ELF-1 (cell line): Measurements from ENCODE around the gene CINP.

Source experiments
- DNase-seq: peaks from one replicate; pipeline ENCODE4 v3.0.0-alpha.2; 2016; ENCODE audit warnings: low read depth, low spot score

Gene CINP

DNA sequence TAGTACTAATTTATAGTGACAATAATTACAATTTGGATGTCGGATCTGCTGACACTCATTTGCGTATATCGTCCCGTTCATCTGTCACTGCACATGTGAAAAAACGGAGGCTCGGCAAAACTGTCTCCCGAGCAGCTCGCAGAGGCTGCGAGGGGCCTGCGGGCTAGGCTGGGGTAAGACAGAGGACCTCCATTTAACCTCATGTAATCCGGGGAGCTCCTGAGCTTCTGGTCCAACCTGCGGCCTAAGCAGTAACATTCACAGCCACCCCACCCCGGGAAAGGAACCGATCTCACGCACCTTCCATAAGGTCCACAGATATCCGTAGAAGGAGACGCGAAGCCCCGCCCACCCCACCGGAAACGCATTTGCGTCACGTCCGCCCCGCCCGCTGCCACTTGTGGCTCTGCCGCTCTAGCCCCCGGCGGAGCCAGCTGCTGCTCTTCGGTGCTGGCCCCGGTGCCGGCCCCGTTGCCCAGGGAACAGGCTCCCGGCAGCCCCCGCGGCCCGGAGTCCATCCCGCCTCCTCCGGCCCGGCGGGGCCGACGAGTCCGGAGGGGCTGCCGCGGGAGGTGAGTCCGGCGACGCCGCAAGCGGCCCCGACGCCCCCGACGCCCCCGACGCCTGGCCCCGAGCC lies at the start of gene CINP, which contains the start of gene TECPR2:
TSS of gene CINP (minus strand) at position 346 of the 637 bp plus-strand sequence. CDS start at position 307, 39 bp downstream.
TSS of gene TECPR2 (plus strand) at position 397 of the 637 bp plus-strand sequence. CDS start 13,781 bp downstream, outside the sequence.
- DNase-seq: peak; percentile 92

DNA sequence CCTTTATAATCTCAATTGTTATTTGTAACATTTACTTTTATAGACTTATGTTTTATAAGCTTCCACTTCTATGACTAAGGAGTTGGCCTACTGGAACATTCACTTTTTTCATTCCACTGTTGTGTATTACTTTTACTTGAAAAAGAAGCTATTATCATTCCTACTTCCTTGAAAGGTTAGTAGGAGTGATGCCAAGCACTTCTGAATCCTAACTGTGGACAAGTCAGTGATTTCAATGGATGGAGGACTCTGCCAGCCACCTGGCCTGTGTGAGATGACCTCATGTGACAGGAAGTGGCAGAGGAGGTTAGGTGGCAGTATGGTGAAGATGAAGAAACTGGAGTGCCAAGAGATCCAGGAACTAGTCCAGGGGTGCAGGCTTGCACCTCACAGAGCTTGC lies 46.0 kb upstream of the CINP start:
- no peak for DNase-seq

DNA sequence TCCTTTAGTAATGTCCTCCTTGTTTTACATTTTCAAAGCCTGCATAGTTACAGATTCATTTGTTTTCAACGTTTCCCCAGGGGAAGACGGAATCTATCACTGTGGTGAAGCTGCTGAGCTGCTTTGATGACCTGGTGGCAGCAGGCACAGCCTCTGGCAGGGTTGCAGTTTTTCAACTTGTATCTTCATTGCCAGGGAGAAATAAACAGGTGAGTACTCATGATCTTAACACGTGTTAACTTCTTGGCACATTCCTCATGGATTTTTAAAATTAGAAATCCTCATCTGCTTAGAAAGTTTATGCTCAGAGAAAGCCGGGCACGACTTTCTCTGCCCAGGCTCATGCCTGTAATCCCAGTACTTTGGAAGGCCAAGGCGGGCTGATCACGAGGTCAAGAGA lies 44.6 kb upstream of the CINP start:
- DNase-seq: no peak

DNA sequence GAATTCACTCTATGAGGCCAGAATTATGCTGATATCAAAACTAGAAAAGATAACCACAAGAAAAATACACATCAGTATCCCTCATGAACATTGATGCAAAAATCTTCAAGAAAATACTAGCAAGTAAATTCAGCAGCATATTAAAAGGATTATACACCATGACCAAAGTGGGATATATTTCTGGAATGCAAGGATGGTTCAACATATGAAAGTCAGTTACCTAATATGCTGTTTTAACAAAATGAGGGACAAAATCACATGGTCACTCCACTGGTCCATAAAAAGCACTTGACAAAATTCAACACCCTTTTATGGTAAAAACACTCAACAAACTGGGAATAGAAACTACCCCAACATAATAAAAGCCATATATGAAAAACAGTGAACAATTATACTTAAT lies 40.3 kb upstream of the CINP start:
- DNase-seq: no peak

DNA sequence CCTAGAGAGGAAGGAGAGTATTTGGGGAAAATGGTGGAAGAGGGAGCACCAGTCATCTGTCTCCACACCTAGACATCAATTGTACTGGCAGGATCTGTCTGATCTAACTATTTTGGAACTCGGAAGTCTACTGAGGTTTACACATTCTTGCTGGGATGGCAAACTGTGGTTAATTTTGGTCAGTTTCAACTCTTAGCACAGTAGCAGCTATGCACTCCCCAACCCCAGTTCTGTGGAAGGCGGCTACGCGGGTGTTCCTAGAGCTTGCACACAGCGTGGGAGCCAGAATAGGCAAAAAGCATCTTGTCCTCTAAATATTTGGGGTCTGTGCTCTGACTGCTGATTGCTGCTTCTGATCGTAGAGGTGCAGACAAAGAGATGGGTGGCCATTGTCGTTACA lies 33.8 kb upstream of the CINP start:
- no peak for DNase-seq

DNA sequence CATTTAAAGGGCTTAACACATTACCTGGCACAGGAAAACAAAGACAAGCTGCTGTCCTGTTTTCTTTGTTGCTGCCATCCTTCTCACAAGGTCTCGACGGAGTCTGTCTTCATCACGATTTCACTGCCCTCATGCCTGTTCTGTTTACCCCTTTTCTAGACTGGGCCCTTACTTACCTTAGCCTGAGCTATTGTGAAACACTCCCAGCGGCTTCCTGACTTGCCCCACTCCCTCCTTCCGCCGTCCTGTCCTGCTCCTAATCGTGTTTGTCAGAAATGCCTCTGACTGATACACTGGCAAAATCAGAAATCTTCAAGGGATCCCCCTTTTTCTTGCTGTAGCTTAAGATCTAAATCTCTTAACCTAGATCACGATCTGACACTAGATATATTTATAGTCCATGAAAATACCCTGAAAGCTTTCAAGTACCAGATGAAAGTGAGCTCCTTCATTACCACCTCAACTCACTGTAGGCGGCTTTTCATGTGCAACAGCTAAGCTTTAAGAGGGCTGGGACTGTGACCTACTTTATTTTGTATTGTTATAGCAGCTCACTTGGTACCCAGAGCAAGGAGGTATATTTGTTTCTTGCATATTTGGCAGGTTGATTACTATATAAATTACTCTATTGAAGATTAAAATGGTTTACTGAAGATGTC lies 32.2 kb upstream of the CINP start:
- peak; percentile 24 for DNase-seq

DNA sequence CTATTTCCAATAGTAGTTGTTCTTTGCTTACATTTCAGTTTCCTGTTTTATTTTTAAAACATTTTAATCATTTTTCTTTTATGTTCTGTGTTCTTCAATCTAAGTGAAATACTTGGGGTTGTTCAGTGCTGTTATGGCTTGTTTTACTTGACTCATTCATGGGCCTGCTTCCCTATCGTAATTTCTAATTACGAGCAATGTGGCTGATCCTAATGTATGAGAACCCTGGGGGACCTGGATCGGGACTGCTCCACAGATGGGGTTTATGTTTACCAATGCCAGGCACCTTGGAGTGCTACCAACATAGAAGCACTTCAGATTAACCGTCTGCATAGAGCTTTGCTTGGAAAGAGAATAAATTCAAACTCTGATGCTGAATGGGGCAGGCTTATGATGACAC lies 29.8 kb upstream of the CINP start:
- no peak for DNase-seq

DNA sequence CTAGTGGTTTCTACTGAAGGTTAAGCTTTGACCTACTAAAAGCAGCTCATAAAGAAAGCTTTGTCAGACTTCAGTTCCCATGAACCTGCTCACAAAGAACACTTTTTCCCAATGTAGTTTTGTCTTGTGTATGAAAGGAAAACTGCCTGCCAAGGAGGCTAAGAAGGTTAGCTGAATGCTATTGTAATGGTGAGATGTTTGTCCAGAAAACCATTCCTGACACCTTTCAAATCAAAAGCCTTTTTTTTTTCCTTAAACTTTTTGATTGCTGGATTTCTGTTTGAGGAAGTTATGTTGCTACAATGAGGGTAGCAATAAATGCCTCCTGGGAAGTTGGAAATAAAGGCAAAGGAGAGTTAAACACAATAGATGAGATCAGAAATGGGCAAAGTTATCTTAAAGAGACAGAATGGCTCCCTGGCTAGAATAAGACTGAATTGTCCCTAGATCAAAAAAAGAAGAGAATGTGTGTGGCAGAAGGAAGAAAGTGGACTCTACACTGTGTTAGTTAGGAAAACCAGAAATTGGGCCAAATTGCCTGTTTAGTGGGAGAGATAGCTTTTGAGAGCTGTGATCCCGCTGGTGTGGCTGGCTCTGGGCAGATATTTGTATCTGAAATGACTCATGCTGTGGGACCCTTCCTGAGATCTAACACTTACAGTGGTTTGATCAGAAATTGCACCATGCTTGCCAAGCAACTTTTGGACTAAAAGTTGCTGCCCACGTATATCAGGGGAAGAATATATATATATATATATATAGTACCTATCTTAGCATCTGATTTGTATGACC lies 27.6 kb upstream of the CINP start:
- DNase-seq: no peak

DNA sequence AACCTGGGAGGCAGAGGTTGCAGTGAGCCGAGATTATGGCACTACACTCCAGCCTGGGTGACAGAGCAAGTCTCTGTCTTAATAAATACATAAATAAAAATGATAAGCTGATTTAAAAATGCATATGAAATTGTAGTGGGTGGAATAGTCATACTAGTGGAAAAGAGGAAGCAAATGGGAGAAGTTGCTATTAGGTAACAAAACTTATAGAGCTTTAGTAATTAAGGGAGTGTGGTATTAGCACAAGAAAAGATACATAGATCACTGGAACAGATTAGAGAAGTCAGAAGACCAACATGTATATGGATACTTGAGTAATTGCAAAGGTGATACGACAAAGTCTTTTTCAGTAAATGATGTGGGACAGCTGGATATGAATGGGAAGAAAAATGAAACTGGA lies 26.6 kb upstream of the CINP start:
- no peak for DNase-seq

DNA sequence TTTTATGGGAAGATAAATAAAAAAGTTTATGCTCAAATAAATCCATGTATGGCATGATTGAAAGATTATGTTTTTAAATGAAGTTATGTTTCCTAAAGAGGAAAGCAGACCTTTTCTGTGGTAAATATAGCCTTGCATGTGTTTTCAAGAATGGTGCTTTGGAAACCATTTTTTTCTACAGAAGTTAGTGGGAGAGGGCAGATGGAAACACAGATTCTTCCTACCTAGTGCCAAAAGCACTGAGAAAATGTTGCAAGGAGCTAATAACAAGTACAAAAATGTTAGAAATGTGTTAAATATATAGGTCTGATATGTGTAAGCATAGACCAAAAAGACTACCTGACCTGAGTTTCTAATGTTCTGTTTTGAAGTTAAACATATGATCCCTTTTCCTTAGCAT lies 24.4 kb upstream of the CINP start:
- no peak for DNase-seq

DNA sequence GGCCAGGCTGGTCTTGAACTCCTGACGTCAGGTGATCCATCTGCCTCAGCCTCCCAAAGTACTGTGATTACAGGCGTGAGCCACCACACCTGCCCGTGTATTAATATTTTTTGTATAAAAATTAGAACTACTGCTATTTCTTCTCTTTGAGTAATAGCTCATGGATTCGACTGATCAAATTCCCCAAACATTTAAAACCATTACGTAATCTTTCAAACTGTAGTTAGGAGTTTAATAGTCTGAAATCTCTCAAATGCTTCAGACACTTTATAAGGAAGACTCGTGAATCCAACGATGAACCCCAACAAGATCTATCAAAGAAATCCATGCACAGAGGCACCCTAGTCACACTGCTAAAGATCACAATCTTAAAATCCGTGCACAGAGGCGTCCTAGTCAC lies 16.1 kb upstream of the CINP start:
- DNase-seq: no peak

DNA sequence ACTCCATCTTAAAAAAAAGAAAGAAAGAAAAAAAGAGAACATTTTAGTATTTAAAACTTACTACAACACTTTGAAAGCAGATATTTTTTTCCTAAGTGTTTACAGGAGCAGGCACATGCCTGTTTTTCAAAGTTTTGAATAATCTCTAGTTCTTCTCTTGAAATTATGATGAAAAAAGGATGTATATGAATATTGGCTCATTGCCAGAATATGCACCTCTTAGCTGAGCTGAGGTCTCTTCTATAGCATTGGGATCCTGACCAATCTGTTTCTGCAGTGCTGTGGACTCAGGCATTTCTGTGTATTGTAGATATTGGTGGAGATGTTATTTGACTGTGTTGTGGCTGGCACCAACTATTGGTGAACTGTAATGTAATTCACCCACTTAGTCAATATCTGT lies 15.0 kb upstream of the CINP start:
- DNase-seq: no peak

DNA sequence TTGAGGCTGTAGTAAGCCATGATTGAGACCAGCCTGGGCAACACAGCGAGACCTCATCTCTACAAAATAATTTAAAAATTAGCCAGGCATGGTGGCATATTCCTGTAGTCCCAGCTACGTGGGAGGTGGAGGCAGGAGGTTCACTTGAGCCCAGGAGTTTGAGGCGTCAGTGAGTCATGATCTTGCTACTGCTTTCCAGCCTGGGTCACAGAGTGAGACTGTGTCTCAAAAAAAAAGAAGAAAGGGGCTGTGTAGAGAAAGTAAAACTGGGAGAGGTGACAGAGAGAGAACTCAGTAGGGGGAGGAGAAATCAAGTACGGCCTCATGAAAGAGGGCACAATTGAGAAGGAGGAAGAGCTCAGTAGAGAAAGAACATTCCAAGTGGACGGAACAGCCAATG lies 12.4 kb upstream of the CINP start:
- no peak for DNase-seq

DNA sequence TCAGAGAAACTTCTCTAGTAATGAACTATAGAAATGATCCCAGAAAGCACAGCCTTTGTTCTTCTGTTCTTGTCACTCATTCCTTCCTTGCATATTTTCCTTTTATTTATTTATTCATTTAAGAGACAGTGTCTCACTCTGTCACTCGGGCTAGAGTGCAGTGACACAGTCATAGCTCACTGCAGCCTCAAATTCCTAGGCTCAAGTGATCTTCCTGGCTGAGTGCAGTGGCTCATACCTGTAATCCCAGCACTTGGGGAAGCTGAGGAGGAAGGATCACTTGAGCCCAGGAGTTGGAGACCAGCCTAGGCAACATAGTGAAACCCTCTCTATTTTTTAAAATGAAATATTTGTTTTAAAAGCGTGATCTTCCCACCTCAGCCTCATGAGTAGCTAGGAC lies 11.6 kb upstream of the CINP start:
- no peak for DNase-seq

DNA sequence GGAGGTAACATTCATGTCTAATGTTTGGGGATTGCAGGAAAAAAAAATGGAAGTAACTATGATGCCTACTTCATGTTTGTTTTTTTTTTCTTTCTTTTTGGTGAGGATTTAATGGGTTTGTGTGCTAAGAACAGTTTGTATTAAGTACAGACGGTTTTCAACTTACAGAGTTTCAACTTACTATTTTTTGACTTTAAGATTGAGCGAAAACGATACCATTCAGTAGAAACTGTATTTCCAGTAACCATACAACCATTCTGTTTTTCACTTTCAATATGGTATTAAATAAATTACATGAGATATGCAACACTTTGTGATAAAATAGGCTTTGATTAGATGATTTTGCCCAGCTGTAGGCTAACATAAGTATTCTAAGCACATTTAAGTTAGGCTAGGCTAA lies 10.4 kb upstream of the CINP start:
- DNase-seq: no peak

DNA sequence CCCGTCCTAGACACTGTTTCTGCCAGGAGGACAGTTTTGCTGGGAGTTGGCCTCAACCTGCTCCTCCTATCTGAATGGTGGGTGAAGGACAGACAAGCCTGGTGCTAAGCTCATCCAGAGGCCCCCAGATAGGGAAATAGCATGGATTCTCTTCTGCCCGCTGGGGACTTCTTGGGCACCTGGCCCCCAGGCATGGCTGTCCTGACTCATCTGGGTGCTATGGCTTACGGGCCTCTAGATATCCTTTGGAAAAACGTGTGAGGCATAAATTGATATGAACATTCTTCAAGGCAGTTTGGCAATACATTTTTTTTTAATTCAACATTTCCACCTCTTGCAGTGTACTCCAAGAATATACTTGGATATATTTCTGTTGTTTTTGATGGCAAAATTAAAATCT lies 8.7 kb upstream of the CINP start:
- DNase-seq: no peak

DNA sequence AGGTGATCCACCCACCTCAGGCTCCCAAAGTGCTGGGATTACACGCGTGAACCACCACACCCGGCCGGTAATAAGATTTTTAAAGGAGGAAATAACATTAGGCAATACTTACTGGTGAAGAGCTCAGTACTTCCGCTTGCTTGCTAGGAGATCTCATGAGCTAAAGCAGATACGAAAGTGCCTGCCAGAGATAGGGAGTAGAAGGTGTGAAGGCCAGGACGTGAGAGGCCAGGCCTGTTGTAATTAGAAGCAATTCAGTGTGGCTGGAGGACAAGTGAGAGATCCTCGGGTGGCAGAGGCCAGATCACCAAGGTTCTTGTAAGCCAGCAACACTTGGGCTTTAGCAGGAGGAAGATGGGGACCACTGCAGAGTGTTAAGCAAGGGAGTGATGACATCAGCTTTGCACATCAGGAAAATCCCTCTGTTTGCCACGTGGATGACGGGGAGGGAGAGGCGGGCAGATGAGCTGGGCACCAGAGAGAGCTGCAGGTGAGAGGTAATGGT lies 7.7 kb upstream of the CINP start:
- DNase-seq: no peak

DNA sequence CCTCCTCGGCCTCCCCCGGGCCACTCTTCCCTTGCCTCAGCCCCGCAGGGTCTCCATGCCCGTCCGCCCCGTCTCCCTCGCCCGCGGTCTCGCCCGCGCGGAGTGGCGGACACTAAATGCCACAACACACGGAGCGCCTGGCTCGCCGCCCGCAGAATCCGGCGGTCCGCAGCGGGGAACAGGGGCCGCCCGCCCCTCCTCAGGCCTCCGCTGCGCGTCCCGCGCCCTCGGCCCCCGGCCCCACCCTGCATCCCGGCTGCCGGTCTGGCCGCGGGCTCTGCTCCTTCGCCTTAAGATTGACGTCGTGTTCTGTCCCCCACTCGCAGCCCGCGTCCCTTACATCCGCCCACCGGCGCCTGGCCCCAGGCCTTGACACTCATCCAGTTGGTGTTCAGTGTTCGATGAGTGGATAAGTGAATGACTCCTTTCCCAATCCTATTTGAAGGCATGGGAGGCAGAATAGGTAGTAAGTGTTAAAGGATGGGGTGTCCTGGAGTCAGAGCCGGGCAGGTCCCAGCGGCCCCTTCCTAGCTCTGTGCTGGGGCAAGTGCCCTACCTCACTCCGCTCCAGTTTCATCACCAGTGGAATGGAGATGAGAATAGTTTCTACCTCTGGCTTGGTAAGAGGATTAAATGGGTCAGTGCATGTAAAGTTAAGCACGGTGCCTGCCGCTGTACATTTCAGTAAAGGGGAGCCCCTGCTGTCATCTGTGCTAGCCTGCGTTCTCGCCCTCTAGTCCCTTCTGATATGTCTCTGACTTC lies 673 bp upstream of the CINP start:
- DNase-seq: peak; percentile 30

DNA sequence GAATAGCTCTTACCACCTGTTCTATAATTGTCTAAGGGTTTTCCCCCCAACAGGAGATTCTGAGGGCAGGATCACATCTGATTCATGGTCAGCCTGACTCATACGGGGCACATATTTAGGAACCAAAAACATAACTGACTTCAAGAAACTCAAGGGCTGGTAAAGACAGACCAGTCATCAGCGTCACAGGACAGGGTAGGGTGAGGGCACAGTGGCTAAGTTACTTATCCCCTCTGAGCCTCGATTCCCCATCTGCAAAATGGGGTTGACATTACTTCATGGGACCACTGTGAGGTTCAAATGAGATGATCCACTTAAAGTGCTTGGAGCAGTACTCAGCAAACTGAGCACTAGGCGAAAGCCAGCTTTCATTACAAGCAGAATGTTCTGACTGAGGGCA lies 606 bp downstream of the CINP start:
- DNase-seq: no peak

DNA sequence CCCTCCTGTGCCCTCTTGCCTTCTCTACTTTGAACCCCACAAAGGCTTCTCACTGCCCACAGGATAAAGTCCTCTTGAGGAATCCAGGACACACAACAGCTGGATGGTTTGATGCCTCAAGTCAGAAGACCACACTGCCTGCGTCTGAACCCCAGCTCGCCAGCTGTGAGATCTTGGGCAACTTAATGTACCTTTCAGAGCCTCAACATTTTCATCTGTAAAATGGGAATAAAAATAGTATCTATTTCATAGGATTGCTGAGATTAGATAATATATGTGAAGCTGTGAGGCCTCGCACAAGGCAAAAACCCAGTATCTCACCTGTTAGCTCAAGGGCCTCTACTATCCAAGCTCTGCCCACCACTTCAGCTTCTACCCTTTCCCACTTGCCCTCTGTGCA lies 2.3 kb downstream of the CINP start:
- DNase-seq: no peak

DNA sequence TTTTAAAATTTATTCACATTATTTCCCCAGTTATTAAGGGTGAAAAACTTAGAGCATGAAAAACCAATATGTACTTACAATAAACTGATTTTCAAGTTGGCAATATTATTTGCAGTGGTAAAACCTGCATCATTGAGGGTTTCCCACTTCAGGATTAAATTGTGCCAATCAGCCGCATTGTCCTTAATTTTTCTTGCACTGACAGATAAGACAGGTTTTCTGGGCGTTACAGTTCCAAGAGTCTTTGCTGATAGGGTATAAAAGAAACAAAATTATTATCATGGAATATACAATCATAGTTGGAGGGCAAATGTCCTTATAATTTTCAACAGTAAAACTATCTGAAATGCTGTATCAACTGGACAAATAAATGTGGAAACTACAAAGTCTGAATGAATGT lies 3.3 kb downstream of the CINP start:
- DNase-seq: no peak

DNA sequence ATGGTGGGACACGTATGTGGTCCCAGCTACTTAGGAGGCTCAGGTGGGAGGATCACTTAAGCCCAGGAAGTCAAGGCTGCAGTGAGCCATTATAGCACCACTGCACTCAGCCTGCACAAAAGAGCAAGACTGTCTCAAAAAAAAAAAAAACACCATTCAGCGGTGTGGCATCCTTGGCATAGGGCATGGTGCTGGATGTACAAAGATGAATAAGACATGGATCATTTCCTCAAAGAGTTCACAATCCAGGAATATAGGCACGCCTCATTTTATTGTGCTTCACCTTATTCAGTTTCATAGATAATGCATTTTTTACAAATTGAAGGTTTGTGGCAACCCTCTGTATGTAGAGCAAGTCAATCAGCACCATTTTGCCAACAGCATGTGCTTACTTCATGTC lies 6.4 kb downstream of the CINP start:
- DNase-seq: no peak
